Smooth muscle cell of the brain vasculature (primary cell): ENCODE data around the gene SBK3.
"Not testable (repeated sequence)": the region's sequence is repeated elsewhere in the genome, so short reads cannot be mapped to it uniquely, and the experiment has no call there.

Experiments
- DNase-seq: peaks from one replicate; pipeline ENCODE4 v3.0.0-alpha.2; 2012; ENCODE audit warnings: low read depth, low spot score

The SBK3 gene

DNA sequence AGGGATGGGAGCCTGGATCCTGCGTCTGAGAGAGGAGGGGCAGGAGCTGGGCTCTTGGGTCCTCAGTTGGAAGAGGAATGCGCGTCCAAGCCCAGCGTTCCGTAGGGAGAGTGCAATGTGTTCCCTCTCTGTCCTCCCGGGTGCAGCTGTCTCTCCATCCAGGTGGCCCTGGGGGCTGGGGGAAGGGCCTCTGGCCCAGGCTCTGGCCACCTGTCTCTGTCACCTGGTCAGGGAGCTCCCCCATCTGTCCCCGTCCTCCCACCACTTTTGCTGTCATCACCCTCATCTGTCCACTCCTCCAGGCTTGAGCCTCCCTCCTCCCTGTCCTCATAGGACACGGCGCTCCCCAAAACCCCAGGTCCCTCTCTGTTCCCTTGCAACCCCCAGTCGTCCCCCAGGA lies 4.7 kb downstream of the SBK3 start:
- no peak for DNase-seq

DNA sequence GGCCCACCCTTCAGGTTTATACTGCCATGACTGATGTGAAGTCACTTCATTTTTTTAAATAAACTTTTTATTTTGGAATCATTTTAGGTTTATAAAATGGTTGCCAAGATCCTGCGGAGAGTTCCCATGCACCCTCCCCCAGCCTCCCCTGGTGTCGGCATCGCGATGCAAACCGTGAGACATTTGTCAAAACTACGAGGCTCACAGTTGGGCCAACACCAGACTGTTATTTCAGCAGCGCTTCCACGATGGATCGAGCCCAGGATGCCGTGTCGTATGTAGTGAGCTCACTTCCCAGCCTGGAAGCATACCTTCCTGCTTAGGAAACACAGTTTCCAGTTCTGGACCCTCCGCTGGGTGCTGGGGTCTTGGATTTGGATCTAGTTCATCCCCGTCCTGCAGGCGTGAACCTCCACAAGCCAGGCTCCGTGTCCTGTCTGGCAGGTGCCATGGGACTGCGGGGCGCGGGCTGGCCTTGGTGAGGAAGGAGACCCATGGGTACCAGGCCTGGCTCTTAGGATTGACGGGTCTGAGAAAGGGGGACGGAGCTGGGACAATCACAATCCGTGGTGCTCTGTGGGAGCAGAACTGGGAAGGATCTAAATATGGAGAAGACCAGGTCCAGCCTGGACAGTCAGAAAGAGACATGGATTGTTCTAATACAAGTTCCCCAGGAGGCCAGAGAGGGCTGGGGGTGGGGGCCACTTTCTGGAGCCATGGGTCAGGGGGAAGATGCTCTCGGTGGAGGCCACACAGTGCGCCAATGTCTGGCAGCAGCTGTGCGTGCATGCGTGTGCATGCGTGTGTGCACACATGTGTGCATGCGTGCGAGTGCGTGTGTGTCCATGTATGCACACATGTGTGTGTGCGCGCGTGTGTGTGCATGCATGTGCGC lies 6.0 kb downstream of the SBK3 start:
- no peak for DNase-seq

DNA sequence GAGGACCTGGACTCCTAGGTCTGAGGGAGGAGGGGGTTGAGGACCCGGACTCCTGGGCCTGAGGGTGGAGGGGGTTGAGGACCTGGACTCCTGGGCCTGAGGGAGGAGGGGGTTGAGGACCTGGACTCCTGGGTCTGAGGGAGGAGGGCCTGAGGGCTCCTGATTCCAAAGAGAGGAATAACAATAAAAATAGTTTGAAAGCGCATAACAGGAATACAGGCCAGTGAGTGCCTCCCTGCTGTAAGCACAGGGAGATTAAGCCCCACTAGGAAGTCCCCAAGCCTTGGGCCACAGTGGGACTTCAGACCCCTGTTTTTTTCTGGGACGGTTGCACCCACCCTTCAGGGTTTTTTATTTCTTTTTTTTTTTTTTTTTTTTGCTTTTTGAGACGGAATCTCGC lies 7.2 kb downstream of the SBK3 start:
- no peak for DNase-seq

DNA sequence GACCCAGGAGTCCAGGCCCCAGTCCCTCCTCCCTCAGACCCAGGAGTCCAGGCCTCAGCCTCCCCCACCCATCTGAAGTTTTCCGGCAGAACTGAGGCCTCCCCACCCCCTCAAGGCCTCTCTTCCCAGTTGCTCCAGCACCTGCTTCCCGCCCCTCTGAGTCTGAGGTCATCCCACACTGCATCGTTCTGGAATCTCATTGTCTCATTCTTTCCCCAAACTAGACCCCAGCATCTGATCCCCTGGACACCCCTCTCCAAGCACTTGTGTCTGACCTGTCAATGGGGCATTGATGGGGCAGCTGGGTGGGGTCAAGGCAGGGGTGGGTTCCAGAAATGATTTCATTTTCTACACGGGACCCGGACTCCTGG lies 7.6 kb downstream of the SBK3 start:
- no peak for DNase-seq

DNA sequence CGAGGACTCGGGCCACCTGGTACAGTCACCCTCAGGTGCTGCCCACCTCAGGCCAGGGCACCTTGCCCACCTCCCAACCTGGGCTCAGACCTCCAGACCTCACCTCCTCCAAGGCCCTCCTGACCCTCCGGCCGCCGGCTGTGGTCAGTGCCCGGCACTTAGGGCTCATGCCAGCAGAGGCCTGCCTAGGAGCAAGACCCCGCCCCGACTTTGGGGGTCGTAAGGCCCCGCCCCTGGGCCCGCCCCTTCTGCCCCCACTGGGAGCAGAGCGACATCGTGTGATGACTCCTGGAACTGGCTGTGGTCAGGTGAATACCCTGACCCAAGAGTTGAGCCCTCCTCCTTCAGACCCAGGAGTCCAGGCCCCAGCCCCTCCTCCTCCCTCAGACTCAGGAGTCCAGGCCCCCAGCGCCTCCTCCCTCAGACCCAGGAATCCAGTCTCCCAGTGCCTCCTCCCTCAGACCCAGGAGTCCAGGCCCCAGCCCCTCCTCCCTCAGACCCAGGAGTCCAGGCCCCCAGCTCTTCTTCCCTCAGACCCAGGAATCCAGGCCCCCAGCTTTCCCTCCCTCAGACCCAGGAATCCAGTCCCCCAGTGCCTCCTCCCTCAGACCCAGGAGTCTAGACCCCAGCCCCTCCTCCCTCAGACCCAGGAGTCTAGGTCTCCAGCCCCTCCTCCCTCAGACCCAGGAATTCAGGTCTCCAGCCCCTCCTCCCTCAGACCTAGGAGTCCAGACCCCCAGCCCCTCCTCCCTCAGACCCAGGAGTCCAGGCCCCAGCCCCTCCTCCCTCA lies 8.2 kb downstream of the SBK3 start, which contains the start of gene SBK2:
Gene SBK2 (minus strand): TSS at position 183 of the 790 bp plus-strand sequence. CDS start 839 bp downstream, outside the sequence.
- DNase-seq: no peak

DNA sequence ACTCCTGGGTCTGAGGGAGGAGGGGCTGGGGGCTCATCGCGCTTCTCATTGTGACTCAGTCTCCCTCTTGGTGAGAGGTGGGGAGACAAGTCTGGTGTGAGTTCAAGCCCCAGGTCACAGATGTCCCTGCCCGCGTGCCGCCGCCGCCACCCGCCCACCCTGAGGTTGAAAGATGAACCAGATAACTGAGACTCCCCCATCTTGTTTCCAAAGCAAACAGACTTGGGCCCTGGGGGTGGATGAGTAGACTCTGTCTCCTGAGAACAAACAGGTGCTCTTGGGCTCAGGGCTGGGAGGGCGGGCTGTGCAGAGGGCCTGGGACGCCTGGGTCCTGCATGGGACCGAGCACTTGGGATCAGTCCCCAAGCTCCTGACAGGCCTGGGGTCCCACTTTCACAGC lies 9.0 kb downstream of the SBK3 start:
- DNase-seq: no peak

DNA sequence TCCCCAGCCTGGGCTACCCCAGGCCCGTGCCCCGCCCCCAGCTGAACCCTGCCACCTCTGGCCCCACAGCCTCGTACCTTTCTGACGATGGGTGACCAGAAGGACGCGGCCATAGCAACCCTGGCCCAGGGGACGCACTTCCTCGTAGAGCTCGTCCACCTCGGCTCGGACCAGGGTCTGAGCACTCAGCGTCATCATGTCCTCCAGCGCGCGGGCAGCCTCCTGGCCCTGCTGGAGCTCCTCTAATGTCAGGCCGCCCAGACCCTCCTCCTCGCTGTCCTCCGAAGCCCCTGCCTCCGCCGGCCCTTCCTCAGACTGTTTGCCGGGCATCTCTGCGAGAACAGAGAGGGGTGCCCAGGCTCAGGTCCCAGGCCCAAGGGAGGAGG lies 9.4 kb downstream of the SBK3 start:
- DNase-seq: no peak

DNA sequence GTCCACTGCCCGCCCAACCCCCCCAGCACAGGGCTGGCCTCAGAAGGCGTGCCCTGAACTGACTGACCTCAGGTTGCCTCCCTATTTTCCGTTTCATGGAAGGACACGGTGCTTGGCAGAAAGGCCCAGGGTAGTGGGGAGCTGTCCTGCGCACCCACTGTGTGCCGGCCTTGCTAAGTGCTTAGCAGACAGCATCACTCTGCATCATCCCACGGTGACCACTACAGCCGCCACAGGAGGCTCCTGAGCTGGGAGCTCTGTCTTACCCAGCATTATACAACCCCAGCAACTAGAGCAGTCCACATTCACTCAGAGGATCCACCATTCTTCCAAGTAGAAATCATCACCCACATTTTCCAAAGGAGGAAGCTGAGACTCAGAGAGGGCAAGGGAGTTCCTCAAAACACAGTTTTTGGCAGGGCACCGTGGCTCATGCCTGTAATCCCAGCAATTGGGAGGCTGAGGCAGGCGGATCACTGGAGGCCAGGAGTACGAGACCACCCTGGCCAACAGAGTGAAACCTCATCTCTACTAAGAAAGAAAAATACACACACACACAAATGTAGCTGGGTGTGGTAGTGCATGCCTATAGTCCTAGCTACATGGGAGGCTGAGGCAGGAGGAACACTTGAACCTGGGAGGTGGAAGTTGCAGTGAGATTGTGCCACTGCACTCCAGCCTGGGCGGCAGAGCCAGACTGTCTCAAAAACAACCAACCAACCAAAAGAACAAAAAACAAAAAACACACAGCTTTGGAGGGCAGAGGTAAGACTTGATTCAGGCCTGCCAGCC lies 10.0 kb downstream of the SBK3 start:
- no peak for DNase-seq

DNA sequence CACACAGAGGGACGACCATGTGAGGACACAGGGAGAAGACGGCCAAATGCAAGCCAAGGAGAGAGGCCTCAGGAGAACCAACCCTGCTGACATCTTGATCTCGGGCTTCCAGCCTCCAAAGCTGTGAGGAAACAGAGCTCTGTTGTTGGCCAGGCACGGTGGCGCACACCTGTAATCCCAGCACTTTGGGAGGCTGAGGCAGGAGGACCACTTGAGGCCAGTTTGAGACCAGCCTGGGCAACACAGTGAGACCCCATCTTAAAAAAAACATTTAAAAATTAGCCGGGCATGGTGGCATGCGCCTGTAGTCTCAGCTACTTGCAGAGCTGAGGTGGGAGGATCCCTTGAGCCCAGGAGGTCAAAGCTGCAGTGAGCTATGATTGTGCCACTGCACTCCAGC lies 11.1 kb downstream of the SBK3 start:
- not testable (repeated sequence) for DNase-seq

DNA sequence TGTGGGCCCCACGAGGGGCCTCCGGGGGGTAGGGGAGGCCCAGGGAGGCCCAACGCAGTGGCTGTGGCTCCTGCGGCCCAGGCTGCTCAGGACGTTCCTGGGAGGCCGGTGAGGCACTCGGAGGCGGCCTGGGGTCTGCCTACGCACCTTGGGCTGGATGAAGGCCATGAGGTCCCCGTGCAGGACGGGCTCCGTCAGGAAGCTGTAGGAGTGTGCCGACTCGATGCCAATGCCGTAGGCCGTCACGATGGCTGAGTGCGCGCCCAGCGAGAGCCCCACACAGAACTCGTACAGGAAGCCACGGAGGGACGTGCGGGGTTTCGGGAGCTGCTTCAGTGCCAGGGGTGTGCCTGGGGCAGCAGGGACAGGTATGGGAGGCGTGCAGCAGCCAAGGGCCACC lies 14.3 kb downstream of the SBK3 start:
- no peak for DNase-seq

DNA sequence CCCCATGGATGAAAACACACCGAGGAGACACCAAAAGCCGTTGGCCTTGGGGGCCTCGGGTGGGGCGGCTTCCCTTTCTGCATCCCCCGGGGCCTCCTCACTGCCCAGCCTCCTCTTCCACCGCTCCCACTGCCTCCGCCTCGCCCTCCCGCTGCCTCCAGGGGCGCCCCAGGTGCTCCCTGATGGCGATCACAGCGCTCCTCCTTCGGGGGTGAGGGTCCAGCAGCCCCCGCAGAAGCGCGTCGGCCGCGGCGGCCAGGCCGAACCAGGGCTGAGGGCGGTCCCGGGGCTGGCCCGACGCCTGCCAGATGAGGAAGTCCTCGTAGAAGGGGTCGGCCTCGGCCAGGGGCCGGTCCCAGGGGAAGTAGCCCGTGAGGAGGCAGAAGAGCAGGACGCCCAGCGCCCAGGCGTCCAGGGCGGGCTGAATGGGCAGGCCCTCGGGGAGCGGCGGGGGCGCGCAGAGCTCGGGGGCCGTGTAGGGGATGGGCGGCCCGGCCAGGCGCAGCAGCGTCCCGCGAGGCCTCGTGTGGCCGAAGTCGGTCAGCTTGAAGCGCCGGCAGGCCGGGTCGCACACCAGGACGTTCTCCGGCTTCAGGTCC lies 15.6 kb downstream of the SBK3 start:
- no peak for DNase-seq

DNA sequence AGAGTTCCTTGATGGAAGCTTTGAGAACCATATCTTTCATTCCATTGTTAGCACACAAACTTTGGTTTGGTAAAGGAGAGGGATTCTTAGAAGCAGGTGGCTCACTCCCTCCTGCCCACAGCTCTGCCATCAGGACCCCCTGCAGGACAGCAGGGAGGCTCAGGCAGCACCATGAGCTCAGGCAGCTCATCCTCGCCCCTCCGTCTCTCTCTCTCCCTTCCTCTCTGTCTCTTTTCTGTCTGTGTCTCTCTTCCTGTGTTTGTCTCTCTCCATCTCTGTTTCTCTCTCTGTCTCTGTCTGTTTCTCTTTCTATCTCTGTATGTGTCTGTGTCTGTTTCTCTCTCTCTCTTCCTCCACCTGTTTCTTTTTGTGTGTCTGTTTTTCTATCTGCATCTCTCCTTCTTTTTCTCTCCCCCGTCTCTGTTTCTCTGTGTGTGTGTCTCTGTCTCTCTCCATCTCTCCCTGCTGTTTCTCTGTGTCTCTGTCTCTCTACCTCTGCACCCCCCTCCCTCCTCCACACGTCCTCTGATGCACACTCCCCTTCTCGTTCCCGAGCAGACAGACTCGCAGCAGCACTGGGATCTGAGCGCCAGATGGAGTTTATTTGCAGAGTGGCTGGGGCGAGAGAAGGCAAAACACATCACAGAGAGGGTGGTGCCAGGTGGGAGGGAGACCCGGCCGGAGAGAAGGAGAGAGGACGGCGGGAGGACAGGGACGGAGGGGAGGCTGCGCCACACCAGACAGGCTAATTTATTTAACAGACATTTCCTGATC lies 17.1 kb downstream of the SBK3 start:
- DNase-seq: no peak

DNA sequence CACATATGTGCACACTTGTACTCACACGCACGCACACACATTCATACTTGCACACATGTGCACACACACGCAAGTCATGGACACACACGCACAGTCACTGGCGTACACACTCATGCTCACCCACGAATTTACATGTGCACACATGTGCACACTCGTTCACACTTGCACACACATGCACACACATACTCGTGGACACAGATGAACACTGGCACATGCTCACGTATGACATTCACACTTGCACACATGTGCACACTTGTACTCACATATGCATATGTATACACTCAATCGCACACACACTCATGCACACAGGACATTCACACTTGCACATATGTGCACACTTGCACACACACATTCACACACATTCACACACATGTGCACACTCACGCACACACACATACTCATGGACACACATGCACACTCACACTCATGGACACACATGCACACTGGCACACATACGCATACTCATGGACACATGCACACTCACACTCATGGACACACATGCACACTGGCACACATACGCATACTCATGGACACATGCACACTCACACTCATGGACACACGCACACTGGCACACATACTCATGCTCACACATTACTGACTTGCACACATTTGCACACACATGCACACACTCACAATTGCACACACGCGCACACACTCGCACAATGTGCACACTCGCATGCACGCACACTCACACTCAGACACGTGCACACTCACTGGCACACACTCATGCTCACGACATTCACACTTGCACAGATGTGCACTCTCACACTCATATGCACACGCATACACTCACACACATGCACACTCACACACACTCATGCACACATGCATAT lies 17.9 kb downstream of the SBK3 start:
- no peak for DNase-seq

DNA sequence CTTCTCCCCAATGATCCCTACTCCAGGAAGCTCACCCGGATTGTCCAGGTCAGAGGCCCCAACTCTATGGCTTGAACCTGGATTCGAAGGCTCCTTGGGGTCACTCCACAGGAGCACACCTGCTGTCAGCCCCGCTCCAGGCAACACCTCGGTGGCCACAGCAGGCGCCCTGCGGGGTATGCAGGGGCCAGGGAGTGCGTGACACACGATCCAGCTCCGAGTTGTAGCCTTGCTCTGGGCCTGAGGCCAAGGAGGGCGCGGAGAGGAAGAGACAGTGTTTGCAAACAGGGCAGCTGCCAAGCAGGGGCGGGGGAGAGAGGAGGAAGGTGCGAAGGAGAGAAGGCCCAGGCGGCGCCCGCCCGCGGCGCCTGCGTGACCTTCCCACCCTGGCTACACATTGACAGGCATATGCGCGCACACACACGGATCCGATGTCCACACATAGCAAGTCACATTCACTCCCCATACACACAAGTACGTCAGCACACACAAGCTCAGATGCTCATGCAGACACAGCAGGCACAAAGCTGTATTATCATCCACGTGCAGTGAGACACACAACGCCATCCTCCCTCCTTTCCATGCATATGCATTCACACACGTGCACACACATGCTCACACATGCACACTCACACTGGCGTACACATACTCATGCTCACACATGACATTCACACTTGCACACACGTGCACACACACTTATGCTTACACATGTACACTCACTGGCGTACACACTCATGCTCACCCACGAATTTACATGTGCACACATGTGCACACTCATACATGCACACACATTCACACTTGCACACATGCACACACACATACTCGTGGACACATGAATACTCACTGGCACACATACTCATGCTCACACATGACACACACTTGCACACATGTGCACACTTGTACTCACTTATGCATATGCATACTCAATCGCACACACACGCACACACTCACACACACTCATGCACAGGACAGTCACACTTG lies 18.8 kb downstream of the SBK3 start:
- DNase-seq: peak; percentile 40

DNA sequence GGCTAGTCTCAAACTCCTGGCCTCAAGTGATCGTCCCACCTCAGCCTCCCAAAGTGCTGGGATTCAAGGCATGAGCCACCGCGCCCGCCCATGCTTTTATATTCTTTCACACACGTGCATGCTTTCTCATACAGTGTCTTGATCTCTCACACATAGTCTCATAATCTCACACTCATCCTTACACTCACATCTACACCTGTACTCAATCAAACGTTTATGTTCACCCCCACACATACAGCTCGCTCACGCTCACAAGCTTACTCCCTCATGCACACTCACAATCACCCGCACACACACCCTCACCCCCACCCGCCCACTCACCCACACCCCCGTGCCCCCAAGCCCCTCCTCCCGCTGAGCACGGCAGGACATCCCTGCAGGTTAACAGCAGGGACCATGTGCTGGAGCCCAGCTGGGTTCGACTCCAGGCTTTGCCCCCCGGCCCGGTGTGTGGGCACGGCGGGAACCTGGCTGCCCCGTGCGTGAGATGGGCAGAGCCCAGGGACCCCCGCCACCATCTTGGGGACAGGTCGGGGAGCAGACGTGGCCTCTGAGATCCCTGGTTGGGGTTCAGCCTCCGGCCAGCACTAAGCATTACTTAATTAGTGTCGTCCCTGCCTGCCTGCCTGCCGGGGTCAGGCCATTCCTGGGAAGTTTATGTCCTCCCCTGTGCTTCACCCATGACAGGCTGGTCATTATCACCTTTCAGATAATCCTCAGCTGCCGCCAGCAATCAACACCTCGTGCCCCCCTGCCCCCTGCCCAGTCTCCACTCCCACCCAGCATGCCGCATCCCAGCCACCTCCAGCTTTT lies 19.8 kb downstream of the SBK3 start:
- no peak for DNase-seq

DNA sequence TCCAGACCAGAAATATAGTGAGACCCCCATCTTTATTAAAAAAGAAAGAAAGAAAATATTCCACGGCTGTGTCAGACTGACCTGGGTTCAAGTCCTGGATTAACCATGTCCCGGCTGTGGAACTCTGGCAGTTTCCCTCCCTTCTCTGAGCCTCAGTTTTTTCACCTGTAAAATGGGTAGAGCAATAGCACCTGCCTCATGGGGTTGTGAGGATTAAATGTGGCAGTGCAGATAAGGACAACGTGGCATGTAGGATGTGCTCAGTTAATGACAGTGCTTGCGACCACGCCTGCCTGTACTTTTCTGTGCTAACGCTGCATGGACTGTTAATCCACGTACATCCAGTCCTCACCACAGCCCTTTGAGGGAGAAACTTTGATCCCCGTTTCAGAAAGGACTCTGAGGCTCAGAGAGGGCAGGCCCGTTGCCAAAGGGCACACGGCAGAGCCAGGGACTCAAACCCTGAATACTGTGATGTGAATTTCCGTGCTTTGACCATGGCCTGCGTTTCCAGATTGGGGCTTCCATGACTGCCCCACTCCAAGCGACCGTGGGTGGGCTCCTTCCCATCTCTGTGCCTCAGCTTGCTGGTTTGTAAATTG lies 24.6 kb downstream of the SBK3 start:
- no peak for DNase-seq
